ENCODE data around the gene RNU6-1. TPM values are rescaled to one million over a fixed set of nuclear protein-coding genes. Genes with fewer than 3 reads are reported as not detected.

Gene RNU6-1
- total RNA-seq, 1 donor from 2014 or later: not detected

- Histone ChIP-seq H3K27me3 (no peaks in the 10 kb centered on the region), H3K4me3 (no peak overlapping the region), H3K9me3 (peaks cover 5 to 11% of the 10 kb centered on the region in 2 donors), H3K27ac (no peak overlapping the region), H3K36me3 (no peaks in the 10 kb centered on the region), H3K4me1 (no peaks in the 10 kb centered on the region)
- DNase-seq (ENCODE audit: low spot score in 2 of 2): no peak
- intact Hi-C loops (cut with DNase I): no loop called here
- TF ChIP-seq CTCF (IDR thresholded peaks at IDR 0.05): no peak
Observed at GRCh38 chr15:67792250-67792942, 47.4 kb downstream of the RNU6-1 start.

- no peak for TF ChIP-seq CTCF (IDR thresholded peaks at IDR 0.05)
Observed at GRCh38 chr15:67790610-67791319, 49.1 kb downstream of the RNU6-1 start.

More at GRCh38 chr15:67790610-67791319, 49.1 kb downstream of the RNU6-1 start:
- no peak overlapping the region for H3K27ac ChIP-seq
- no peak for DNase-seq (ENCODE audit: low spot score in 2 of 2)
- no peaks in the 10 kb centered on the region for H3K27me3 ChIP-seq
- peaks cover 5 to 11% of the 10 kb centered on the region in 2 donors for H3K9me3 ChIP-seq
- no peaks in the 10 kb centered on the region for H3K4me1 ChIP-seq
- H3K36me3 ChIP-seq: no peaks in the 10 kb centered on the region
- no peak overlapping the region for H3K4me3 ChIP-seq
- intact Hi-C loops (cut with DNase I): no loop called here

Other genes with a start within 250 kb of the RNU6-1 start
- gene SKOR1, start 14.5 kb downstream of the RNU6-1 start, total RNA-seq: not detected
- 17.1 TPM for gene PIAS1, start 214.3 kb upstream of the RNU6-1 start, total RNA-seq